Endothelial cell of umbilical vein (primary cell): ENCODE data around the gene NRXN3. TPM values are rescaled to one million over a fixed set of nuclear protein-coding genes. Genes with fewer than 3 reads are reported as not detected.

ENCODE experiments used
- BruUV-seq: library from RNA; stranded (reverse); fragments of 400-500 nt; replicated peaks from 2 replicates; lab custom pipeline; 2021; lab: Mats Ljungman, UMichigan
- CTCF ChIA-PET: fragments of 300-600, 350-600 bp; sonication (Branson Sonifier 250); formaldehyde crosslinking; loops from one replicate; lab custom pipeline; 2021; ENCODE audit warnings: antibody characterized with exemption, inconsistent platforms; lab: Charles Lee
- POLR2A ChIA-PET: fragments of 300-600, 350-600 bp; sonication (Branson Sonifier 250); formaldehyde crosslinking; loops from one replicate; lab custom pipeline; 2021; ENCODE audit warnings: antibody characterized with exemption, inconsistent platforms; lab: Charles Lee
- DNase-seq: peaks from one replicate; pipeline ENCODE4 v3.0.0-alpha.2; 2011; ENCODE audit warnings: low read depth, low spot score
- FAIRE-seq: peaks from 2 replicates; lab custom pipeline; 2011; peaks lifted over from hg19 to GRCh38; lab: Jason Lieb, UNC
- H2AFZ ChIP-seq: 2 replicates; pipeline ENCODE4 v1.6.0; 2012; ENCODE audit warnings: low read depth, low read length, control low read depth, inconsistent platforms
- H3K27ac ChIP-seq: 2 replicates; pipeline ENCODE4 v1.5.1; 2011; ENCODE audit warnings: low read depth, mild to moderate bottlenecking, control low read depth, low read length, moderate library complexity; ENCODE audit not compliant: insufficient read depth
- H3K27me3 ChIP-seq, 2 experiments: 2 replicates each; pipeline versions ENCODE4 v1.6.0 to v1.6.1; 2011; ENCODE audit warnings: low read length in 2 of 2, mixed read lengths in 1 of 2; ENCODE audit not compliant: control insufficient read depth in 2 of 2, insufficient read depth in 2 of 2
- H3K36me3 ChIP-seq, 2 experiments: 2 replicates in 1 of 2; 3 replicates in 1 of 2; pipeline ENCODE4 v1.5.1; 2011; ENCODE audit warnings: low read length in 2 of 2, mild to moderate bottlenecking in 1 of 2, moderate library complexity in 1 of 2; ENCODE audit not compliant: control insufficient read depth in 2 of 2, insufficient read depth in 2 of 2; ENCODE audit errors: extremely low read depth in 1 of 2
- H3K4me1 ChIP-seq: 3 replicates; pipeline ENCODE4 v1.5.1; 2011; ENCODE audit warnings: mild to moderate bottlenecking, low read length; ENCODE audit not compliant: control insufficient read depth, insufficient read depth; ENCODE audit errors: extremely low read depth
- H3K4me2 ChIP-seq: 2 replicates; pipeline ENCODE4 v1.6.1; 2011; ENCODE audit warnings: low read length, control low read depth, mixed read lengths; ENCODE audit not compliant: insufficient read depth
- H3K4me3 ChIP-seq, 3 experiments: fragments of 200-600 bp in 1 of 3; sonication (generic), shearing (Covaris generic) in 1 of 3; replicated peaks in 1 of 3; 2 replicates each; pipeline ENCODE4 v1.5.1; 2011 to 2016; ENCODE audit warnings: control low read depth in 3 of 3, low read length in 3 of 3, mild to moderate bottlenecking in 2 of 3, inconsistent platforms in 1 of 3, low read depth in 1 of 3, moderate library complexity in 1 of 3; ENCODE audit not compliant: insufficient read depth in 1 of 3
- H3K79me2 ChIP-seq: 2 replicates; pipeline ENCODE4 v1.6.0; 2012; ENCODE audit warnings: low read length, inconsistent platforms; ENCODE audit not compliant: control insufficient read depth, insufficient read depth
- H3K9ac ChIP-seq: replicated peaks from 2 replicates; pipeline ENCODE3; 2011; ENCODE audit warnings: low read length, control low read depth; ENCODE audit not compliant: insufficient read depth; ENCODE audit errors: extremely low read depth
- H3K9me1 ChIP-seq: replicated peaks from 3 replicates; pipeline ENCODE4 v1.6.0; 2011; ENCODE audit warnings: mild to moderate bottlenecking, low read length; ENCODE audit not compliant: control insufficient read depth, insufficient read depth; ENCODE audit errors: extremely low read depth
- H3K9me3 ChIP-seq: replicated peaks from 2 replicates; pipeline ENCODE4 v1.5.1; 2012; ENCODE audit warnings: low read length, inconsistent platforms; ENCODE audit not compliant: control insufficient read depth, insufficient read depth
- H4K20me1 ChIP-seq: replicated peaks from 2 replicates; pipeline ENCODE3; 2011; ENCODE audit warnings: mild to moderate bottlenecking, low read length; ENCODE audit not compliant: control insufficient read depth, insufficient read depth; ENCODE audit errors: extremely low read depth
- EZH2 ChIP-seq: IDR thresholded peaks from 2 replicates; pipeline ENCODE4 v1.6.1; 2012; ENCODE audit warnings: borderline replicate concordance, low read depth, mild to moderate bottlenecking, moderate library complexity, low read length, inconsistent platforms; ENCODE audit not compliant: severe bottlenecking
- FOS ChIP-seq: IDR thresholded peaks from 2 replicates; pipeline ENCODE4 v1.6.1; 2011; ENCODE audit warnings: mild to moderate bottlenecking, low read length, moderate library complexity, borderline replicate concordance; ENCODE audit not compliant: insufficient read depth
- GATA2 ChIP-seq: IDR thresholded peaks from 2 replicates; pipeline ENCODE4 v1.7.0; 2011; ENCODE audit warnings: low read depth, mild to moderate bottlenecking, moderate library complexity, mixed read lengths, low read length; ENCODE audit not compliant: insufficient read length, insufficient read depth
- JUN ChIP-seq: IDR thresholded peaks from 2 replicates; pipeline ENCODE4 v1.6.1; 2011; ENCODE audit warnings: borderline replicate concordance, low read depth; ENCODE audit not compliant: insufficient read length, insufficient read depth
- MAX ChIP-seq: IDR thresholded peaks from 2 replicates; pipeline ENCODE4 v1.6.1; 2011; ENCODE audit not compliant: insufficient read depth, insufficient read length
- MYC ChIP-seq: IDR thresholded peaks from one replicate; pipeline ENCODE4 v1.6.1; 2011; ENCODE audit warnings: mild to moderate bottlenecking, low read depth, low read length
- POLR2A ChIP-seq: IDR thresholded peaks from 2 replicates; pipeline ENCODE4 v1.6.1; 2012; ENCODE audit warnings: low read depth, mild to moderate bottlenecking, control low read depth, low read length
- POLR2AphosphoS5 ChIP-seq: IDR thresholded peaks from 2 replicates; pipeline ENCODE4 v1.6.1; 2012; ENCODE audit warnings: low read depth, mild to moderate bottlenecking, control low read depth, low read length, moderate library complexity; ENCODE audit not compliant: insufficient read depth
- dilution Hi-C: fragments of 300-500 bp; cut with MboI; formaldehyde crosslinking; loops from one replicate; pipeline ENCODE4 v1.15.0; 2019; ENCODE audit warnings: low sequenced_read_pairs; ENCODE audit not compliant: extremely low pct_ligation_motif_present
- intact Hi-C: fragments of 100-400 bp; cut with micrococcal nuclease; formaldehyde crosslinking; loops from one replicate; pipeline ENCODE4 v1.10.0; 2022
- polyA plus RNA-seq, 4 experiments: library from polyadenylated mRNA; depleted of rRNA in 3 of 4; stranded (reverse) in 3 of 4; unstranded in 1 of 4; fragments of >200 nt; gene quantifications; 2 replicates each; pipeline versions ENCODE4 v1.2.1 to v1.2.3, GENCODE V29; 2011 to 2012; ENCODE audit warnings: missing spikeins in 1 of 4
- total RNA-seq: library from RNA; stranded (reverse); gene quantifications from 2 replicates; pipeline ENCODE4 v1.2.3, GENCODE V29; 2021
- TF ChIP-seq, protein P1 (sequence below), 2 donors: IDR thresholded peaks; 1 replicate in 1 of 2; 2 replicates in 1 of 2; pipeline ENCODE4 v1.5.1; 2011; ENCODE audit warnings: low read length in 2 of 2, mild to moderate bottlenecking in 2 of 2, moderate library complexity in 2 of 2, control low read depth in 1 of 2, inconsistent platforms in 1 of 2, low read depth in 1 of 2; ENCODE audit not compliant: insufficient read depth in 1 of 2; ENCODE audit errors: extremely low read depth in 1 of 2

Gene NRXN3
- total and polyA plus RNA-seq, 2 donors (not counting 3 experiments of a cell fraction or from before 2014, with no cell fraction given), result 0.72 to 4.2 TPM

- no peaks in the 10 kb centered on the region for H3K9me3 ChIP-seq
- intact Hi-C loops, result no loop called here
- H3K4me1 ChIP-seq, result no peaks in the 10 kb centered on the region
- no peak for DNase-seq
- H3K36me3 ChIP-seq, result no peaks in the 10 kb centered on the region
- no peaks in the 10 kb centered on the region for H3K9me1 ChIP-seq
- no peak for FAIRE-seq
- H3K79me2 ChIP-seq, result no peaks in the 10 kb centered on the region
- TF ChIP-seq EZH2, result no peak
- TF ChIP-seq, protein P1, sequence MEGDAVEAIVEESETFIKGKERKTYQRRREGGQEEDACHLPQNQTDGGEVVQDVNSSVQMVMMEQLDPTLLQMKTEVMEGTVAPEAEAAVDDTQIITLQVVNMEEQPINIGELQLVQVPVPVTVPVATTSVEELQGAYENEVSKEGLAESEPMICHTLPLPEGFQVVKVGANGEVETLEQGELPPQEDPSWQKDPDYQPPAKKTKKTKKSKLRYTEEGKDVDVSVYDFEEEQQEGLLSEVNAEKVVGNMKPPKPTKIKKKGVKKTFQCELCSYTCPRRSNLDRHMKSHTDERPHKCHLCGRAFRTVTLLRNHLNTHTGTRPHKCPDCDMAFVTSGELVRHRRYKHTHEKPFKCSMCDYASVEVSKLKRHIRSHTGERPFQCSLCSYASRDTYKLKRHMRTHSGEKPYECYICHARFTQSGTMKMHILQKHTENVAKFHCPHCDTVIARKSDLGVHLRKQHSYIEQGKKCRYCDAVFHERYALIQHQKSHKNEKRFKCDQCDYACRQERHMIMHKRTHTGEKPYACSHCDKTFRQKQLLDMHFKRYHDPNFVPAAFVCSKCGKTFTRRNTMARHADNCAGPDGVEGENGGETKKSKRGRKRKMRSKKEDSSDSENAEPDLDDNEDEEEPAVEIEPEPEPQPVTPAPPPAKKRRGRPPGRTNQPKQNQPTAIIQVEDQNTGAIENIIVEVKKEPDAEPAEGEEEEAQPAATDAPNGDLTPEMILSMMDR (IDR thresholded peaks at IDR 0.05; ENCODE audit: extremely low read depth in 1 of 2, insufficient read depth in 1 of 2, low read depth in 1 of 2, low read length in 2 of 2), result no peak
- no peak for TF ChIP-seq MAX
- no peak for TF ChIP-seq FOS
- no peak for TF ChIP-seq JUN
- TF ChIP-seq POLR2AphosphoS5, result no peak
- TF ChIP-seq POLR2A, result no peak
- no peak for TF ChIP-seq GATA2
- no peak for TF ChIP-seq MYC
- no peak overlapping the region for H3K4me3 ChIP-seq
- no peaks in the 10 kb centered on the region for H4K20me1 ChIP-seq
- no peak overlapping the region for H2AFZ ChIP-seq
- POLR2A ChIA-PET, result no interaction called here
- CTCF ChIA-PET, result no interaction called here
- dilution Hi-C loops, result no loop called here
- no peak overlapping the region for H3K4me2 ChIP-seq
- no peak overlapping the region for H3K9ac ChIP-seq
- BruUV-seq, result no TSS peak
- no peak overlapping the region for H3K27ac ChIP-seq
- H3K27me3 ChIP-seq, result no peaks in the 10 kb centered on the region
These were observed 576.0 kb downstream of the NRXN3 start for GRCh38 chr14:78746086-78746595.
